ENCODE data around the gene KRT15. TPM values are rescaled to one million over a fixed set of nuclear protein-coding genes. Genes with fewer than 3 reads are reported as not detected.

KRT15 gene
- total and polyA plus RNA-seq, 9 of the 15 experiments (the other 6 are each of a cell fraction or from before 2014, with no cell fraction given) = 0.28 to 4.4 (median 0.56) TPM

DNA sequence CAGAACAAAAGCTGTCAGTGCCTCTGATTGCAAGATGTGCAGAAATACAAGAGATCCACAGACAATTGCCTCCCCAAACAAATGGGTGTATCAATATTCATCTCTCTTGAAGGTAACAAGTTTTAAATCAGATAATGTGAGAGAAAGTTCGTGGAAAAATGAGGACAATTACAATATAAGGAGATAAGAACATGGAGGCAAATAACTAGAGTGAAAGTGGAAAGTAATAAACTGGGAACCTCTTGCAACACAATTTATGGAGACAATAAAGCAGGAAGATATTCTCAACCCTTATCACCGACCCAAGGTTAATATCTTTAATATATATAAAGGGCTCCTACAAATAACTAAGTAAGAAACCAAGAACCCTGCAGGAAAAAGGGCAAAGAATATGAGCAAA is 23.7 kb upstream of the KRT15 start:
- Histone ChIP-seq H4K20me1 (replicated peaks; ENCODE audit: control insufficient read depth, insufficient read depth, low read length) (no peaks in the 10 kb centered on the region), H3K4me3 (no peak overlapping the region), H3K4me1 (replicated peaks in 1 of 2; ENCODE audit: control insufficient read depth in 2 of 2, insufficient read depth in 2 of 2, low read length in 2 of 2) (peaks cover 18 to 22% of the 10 kb centered on the region in 2 experiments), H3K9me1 (ENCODE audit: control insufficient read depth, insufficient read depth, low read length) (no peaks in the 10 kb centered on the region), H3K79me2 (ENCODE audit: control insufficient read depth, insufficient read depth, low read length) (no peaks in the 10 kb centered on the region), H2AFZ (ENCODE audit: low read depth, low read length) (no peak overlapping the region), H3K27ac (ENCODE audit: extremely low read depth, low read depth, low read length) (no peak overlapping the region), H3K9ac (ENCODE audit: insufficient read depth in 1 of 2, low read depth in 2 of 2, low read length in 2 of 2) (no peak overlapping the region), H3K9me3 (replicated peaks; ENCODE audit: control insufficient read depth, insufficient read depth, low read depth, low read length) (no peaks in the 10 kb centered on the region), H3K27me3 (ENCODE audit: control insufficient read depth in 2 of 2, insufficient read depth in 2 of 2, low read length in 2 of 2) (no peaks in the 10 kb centered on the region), H3K36me3 (ENCODE audit: control insufficient read depth, insufficient read depth, low read length) (no peaks in the 10 kb centered on the region), H3K4me2 (ENCODE audit: insufficient read depth, low read length) (no peak overlapping the region)
- TF ChIP-seq ZNF24 (IDR thresholded peaks at IDR 0.05) = no peak
- TF ChIP-seq ZNF644 (tag; IDR thresholded peaks at IDR 0.05; ENCODE audit: low read depth) = no peak
- TF ChIP-seq, protein P1, sequence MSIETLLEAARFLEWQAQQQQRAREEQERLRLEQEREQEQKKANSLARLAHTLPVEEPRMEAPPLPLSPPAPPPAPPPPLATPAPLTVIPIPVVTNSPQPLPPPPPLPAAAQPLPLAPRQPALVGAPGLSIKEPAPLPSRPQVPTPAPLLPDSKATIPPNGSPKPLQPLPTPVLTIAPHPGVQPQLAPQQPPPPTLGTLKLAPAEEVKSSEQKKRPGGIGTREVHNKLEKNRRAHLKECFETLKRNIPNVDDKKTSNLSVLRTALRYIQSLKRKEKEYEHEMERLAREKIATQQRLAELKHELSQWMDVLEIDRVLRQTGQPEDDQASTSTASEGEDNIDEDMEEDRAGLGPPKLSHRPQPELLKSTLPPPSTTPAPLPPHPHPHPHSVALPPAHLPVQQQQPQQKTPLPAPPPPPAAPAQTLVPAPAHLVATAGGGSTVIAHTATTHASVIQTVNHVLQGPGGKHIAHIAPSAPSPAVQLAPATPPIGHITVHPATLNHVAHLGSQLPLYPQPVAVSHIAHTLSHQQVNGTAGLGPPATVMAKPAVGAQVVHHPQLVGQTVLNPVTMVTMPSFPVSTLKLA (conservative IDR thresholded peaks at IDR 0.05) = no peak
- no peak for TF ChIP-seq ATF3 (IDR thresholded peaks at IDR 0.05)
- TF ChIP-seq ATF3 (CRISPR knock-in tag; conservative IDR thresholded peaks at IDR 0.05) = no peak
- no peak for TF ChIP-seq TAF15 (IDR thresholded peaks at IDR 0.05; ENCODE audit: low read depth, low read length)
- TF ChIP-seq ZNF318 (IDR thresholded peaks at IDR 0.05; ENCODE audit: borderline replicate concordance in 1 of 2, low read depth in 1 of 2) = no peak
- TF ChIP-seq ELF2 (CRISPR knock-in tag; IDR thresholded peaks at IDR 0.05) = no peak
- no peak for TF ChIP-seq SMARCE1 (IDR thresholded peaks at IDR 0.05)
- CTCF ChIA-PET (ENCODE audit: low intra/inter-chr PET ratio) = interaction anchor here (0.6 kb wide), 1 partner anchor 323 kb away, joined by 5 read pairs; no protein-coding TSS in a partner anchor
- intact Hi-C loops (cut with micrococcal nuclease) = no loop called here
- ATAC-seq = no peak
- in situ Hi-C loops (cut with MboI) = no loop called here
- 3% methylated on average over 2 of the region's 2 CpGs for WGBS (ENCODE audit: insufficient coverage, low coverage, missing lambda C conversion rate)
- no peak for FAIRE-seq
- no peak for DNase-seq (ENCODE audit: extremely low read depth in 1 of 4, low spot score in 3 of 4)
- POLR2A ChIA-PET = interaction anchor here (0.6 to 2.8 kb wide), 4 partner anchors 9 to 51 kb away, joined by 3 to 17 read pairs (median 6); partner anchors contain the start of gene KRT19
- BruUV-seq (replicated peaks) = no TSS peak
